ENCODE results near the gene CYLD.

CYLD gene

DNA sequence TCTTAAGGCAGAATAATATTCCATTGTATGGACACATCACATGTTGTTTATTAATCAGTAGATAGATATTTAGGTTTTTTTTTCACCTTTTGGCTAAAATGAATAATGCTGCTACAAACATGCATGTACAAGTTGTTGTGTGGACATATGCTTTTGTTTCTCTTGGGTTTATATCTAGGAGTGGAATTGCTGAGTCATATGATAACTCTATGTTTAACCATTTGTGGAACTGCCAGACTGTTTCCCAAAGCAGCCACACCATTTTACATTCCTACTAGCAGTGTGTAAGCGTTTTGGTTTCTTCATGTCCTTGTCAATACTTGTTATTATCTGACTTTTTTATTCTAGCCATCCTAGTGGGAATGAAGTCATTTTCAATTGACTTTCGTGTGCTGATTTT is 21.3 kb downstream of the CYLD start:
- H3K27ac ChIP-seq (ENCODE audit: low read length) = no peak overlapping the region
- no peaks in the 10 kb centered on the region for H3K9me3 ChIP-seq (ENCODE audit: control insufficient read depth in 2 of 2, low read length in 2 of 2)
- H3K4me1 ChIP-seq (ENCODE audit: control insufficient read depth, insufficient read depth, low read length) = no peaks in the 10 kb centered on the region
- peaks cover 0 to 4% of the 10 kb centered on the region in 2 donors for H3K36me3 ChIP-seq (ENCODE audit: control insufficient read depth in 2 of 2, insufficient read depth in 2 of 2, low read length in 2 of 2)
- no peak overlapping the region for H3K9ac ChIP-seq (ENCODE audit: low read length in 2 of 2)
- no peaks in the 10 kb centered on the region for H3K27me3 ChIP-seq (ENCODE audit: control insufficient read depth in 1 of 2, insufficient read depth in 2 of 2, low read length in 2 of 2)
- no peak overlapping the region for H3K4me3 ChIP-seq (ENCODE audit: low read length in 2 of 2)

DNA sequence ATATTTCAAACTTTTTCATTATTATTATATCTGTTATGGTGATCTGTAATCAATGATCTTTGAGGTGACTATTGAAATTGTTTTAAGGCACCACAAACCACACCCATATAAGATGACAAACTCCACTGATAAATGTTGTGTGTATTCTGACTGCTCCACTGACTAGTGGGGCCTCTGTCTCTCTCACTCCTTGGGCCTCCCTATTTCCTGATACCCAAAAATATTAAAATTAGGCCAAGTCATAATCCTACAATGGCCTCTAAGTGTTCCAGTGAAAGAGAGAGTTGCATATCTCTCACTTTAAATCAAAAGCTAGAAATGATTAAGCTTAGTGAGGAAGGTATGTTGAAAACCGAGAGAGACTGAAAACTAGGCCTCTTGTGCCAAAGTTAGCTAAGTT is 23.4 kb downstream of the CYLD start:
- Histone ChIP-seq H3K9me3 (ENCODE audit: control insufficient read depth in 2 of 2, low read length in 2 of 2) (no peaks in the 10 kb centered on the region), H3K4me1 (ENCODE audit: control insufficient read depth, insufficient read depth, low read length) (no peaks in the 10 kb centered on the region), H3K4me3 (ENCODE audit: low read length in 2 of 2) (no peak overlapping the region), H3K9ac (ENCODE audit: low read length in 2 of 2) (no peak overlapping the region), H3K36me3 (ENCODE audit: control insufficient read depth in 2 of 2, insufficient read depth in 2 of 2, low read length in 2 of 2) (peaks cover 0 to 4% of the 10 kb centered on the region in 2 donors), H3K27ac (ENCODE audit: low read length) (no peak overlapping the region), H3K27me3 (ENCODE audit: control insufficient read depth in 1 of 2, insufficient read depth in 2 of 2, low read length in 2 of 2) (no peaks in the 10 kb centered on the region)

DNA sequence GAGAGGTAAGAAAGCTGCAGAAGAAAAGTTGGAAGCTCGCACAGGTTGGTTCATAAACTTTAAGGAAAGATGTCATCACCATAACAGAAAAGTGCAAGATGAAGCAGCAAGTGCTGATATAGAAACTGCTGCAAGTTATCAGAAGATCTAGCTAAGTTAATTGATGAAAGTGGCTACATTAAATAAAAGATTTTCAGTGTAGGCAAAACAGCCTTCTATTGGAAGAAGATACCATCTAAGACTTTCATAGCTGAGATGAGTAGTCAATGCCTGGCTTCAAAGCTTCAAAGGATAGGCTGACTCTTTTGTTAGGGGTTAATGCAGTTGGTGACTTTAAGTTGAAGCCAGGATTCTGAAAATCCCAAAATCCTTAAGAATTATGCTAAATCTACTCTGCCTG is 24.0 kb downstream of the CYLD start:
- no peak overlapping the region for H3K4me3 ChIP-seq (ENCODE audit: low read length in 2 of 2)
- no peaks in the 10 kb centered on the region for H3K4me1 ChIP-seq (ENCODE audit: control insufficient read depth, insufficient read depth, low read length)
- H3K9ac ChIP-seq (ENCODE audit: low read length in 2 of 2) = no peak overlapping the region
- no peaks in the 10 kb centered on the region for H3K9me3 ChIP-seq (ENCODE audit: control insufficient read depth in 2 of 2, low read length in 2 of 2)
- H3K36me3 ChIP-seq (ENCODE audit: control insufficient read depth in 2 of 2, insufficient read depth in 2 of 2, low read length in 2 of 2) = peaks cover 0 to 4% of the 10 kb centered on the region in 2 donors
- H3K27me3 ChIP-seq (ENCODE audit: control insufficient read depth in 1 of 2, insufficient read depth in 2 of 2, low read length in 2 of 2) = no peaks in the 10 kb centered on the region
- H3K27ac ChIP-seq (ENCODE audit: low read length) = no peak overlapping the region

DNA sequence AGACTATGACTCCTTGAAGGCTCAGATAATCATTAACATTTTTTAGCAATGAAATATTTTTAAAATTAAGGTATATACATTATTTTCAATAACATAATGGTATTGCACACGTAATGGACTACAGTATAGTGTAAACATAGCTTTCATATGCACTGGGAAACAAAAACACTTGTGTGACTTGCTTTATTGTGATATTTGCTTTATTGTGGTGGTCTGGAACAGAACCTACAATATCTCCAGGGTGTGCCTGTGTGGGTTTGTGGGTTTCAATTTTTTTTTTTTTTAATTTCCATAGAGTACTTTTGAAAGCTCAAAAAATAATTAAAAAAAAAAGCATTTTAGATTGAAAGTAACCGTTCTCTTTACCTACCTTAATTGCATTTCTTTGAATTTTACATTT is 25.3 kb downstream of the CYLD start:
- Histone ChIP-seq H3K27ac (ENCODE audit: low read length) (no peak overlapping the region), H3K4me1 (ENCODE audit: control insufficient read depth, insufficient read depth, low read length) (no peaks in the 10 kb centered on the region), H3K4me3 (ENCODE audit: low read length in 2 of 2) (no peak overlapping the region), H3K9me3 (ENCODE audit: control insufficient read depth in 2 of 2, low read length in 2 of 2) (no peaks in the 10 kb centered on the region), H3K36me3 (ENCODE audit: control insufficient read depth in 2 of 2, insufficient read depth in 2 of 2, low read length in 2 of 2) (peaks cover 0 to 4% of the 10 kb centered on the region in 2 donors), H3K9ac (ENCODE audit: low read length in 2 of 2) (no peak overlapping the region), H3K27me3 (ENCODE audit: control insufficient read depth in 1 of 2, insufficient read depth in 2 of 2, low read length in 2 of 2) (no peaks in the 10 kb centered on the region)

DNA sequence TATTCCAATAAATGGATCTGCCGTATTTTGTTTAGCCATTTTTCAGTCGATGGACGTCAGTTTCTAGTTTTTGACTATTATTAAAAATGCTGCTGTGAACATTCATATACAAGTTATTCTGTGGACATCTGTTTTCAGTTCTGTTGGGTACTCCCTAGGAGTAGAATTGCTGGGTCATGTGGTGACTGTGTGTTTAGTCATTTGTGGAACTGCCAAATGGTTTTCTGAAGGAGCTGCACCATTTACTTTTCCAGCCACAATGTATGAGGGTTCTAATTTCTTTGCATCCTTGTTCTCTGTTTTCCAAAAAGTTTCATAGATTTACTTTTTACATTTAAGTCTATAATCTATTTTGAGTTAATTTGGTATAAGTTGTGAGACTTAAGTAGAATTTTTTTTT is 29.5 kb downstream of the CYLD start:
- Histone ChIP-seq H3K27ac (ENCODE audit: low read length) (no peak overlapping the region), H3K36me3 (ENCODE audit: control insufficient read depth in 2 of 2, insufficient read depth in 2 of 2, low read length in 2 of 2) (peaks cover 0 to 2% of the 10 kb centered on the region in 2 donors), H3K9me3 (ENCODE audit: control insufficient read depth in 2 of 2, low read length in 2 of 2) (no peaks in the 10 kb centered on the region), H3K4me3 (ENCODE audit: low read length in 2 of 2) (no peak overlapping the region), H3K4me1 (ENCODE audit: control insufficient read depth, insufficient read depth, low read length) (no peaks in the 10 kb centered on the region), H3K9ac (ENCODE audit: low read length in 2 of 2) (no peak overlapping the region), H3K27me3 (ENCODE audit: control insufficient read depth in 1 of 2, insufficient read depth in 2 of 2, low read length in 2 of 2) (no peaks in the 10 kb centered on the region)

DNA sequence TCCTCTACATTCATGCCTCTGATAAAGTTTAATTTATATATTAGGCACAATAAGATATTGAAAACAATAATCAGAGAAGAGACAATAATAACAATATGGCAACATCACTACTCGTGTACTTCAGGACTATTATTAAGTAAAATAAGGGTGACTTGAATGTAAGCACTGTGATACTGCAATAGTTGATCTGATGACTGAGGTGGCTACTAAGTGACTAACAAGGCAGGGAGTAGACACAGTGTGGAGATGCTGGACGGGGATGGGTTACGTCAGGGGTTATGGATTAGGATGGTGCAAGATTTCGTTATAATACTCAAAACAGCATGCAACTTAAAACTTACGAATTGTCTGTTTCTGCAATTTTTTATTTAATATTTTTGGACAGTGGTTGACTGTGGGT is 32.5 kb downstream of the CYLD start:
- H3K4me3 ChIP-seq (ENCODE audit: low read length in 2 of 2) = no peak overlapping the region
- H3K27ac ChIP-seq (ENCODE audit: low read length) = no peak overlapping the region
- no peak overlapping the region for H3K9ac ChIP-seq (ENCODE audit: low read length in 2 of 2)
- peaks cover 2 to 3% of the 10 kb centered on the region in 2 donors for H3K36me3 ChIP-seq (ENCODE audit: control insufficient read depth in 2 of 2, insufficient read depth in 2 of 2, low read length in 2 of 2)
- no peaks in the 10 kb centered on the region for H3K9me3 ChIP-seq (ENCODE audit: control insufficient read depth in 2 of 2, low read length in 2 of 2)
- no peaks in the 10 kb centered on the region for H3K27me3 ChIP-seq (ENCODE audit: control insufficient read depth in 1 of 2, insufficient read depth in 2 of 2, low read length in 2 of 2)
- no peaks in the 10 kb centered on the region for H3K4me1 ChIP-seq (ENCODE audit: control insufficient read depth, insufficient read depth, low read length)

DNA sequence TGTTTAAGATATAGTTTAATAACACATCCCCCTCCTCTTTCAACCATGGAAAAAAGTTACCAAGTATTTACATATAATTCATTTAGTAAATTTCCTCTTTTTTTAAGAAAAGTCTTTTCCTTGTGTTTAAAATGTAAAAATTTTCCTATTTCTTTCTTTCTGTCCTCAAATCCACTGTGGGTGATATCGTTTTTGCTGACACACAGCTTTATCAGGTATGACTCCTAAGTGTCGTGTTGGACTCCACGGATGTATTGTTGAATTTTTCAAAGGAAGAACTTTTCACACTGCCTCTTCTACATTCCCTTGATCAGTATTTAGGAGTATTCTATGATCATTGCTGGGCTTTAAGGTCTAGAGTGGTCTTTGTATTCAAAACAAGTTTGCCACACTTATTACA is 33.1 kb downstream of the CYLD start:
- H3K4me1 ChIP-seq (ENCODE audit: control insufficient read depth, insufficient read depth, low read length) = no peaks in the 10 kb centered on the region
- H3K27me3 ChIP-seq (ENCODE audit: control insufficient read depth in 1 of 2, insufficient read depth in 2 of 2, low read length in 2 of 2) = no peaks in the 10 kb centered on the region
- peaks cover 6 to 8% of the 10 kb centered on the region in 2 donors for H3K36me3 ChIP-seq (ENCODE audit: control insufficient read depth in 2 of 2, insufficient read depth in 2 of 2, low read length in 2 of 2)
- no peak overlapping the region for H3K27ac ChIP-seq (ENCODE audit: low read length)
- no peak overlapping the region for H3K4me3 ChIP-seq (ENCODE audit: low read length in 2 of 2)
- no peaks in the 10 kb centered on the region for H3K9me3 ChIP-seq (ENCODE audit: control insufficient read depth in 2 of 2, low read length in 2 of 2)
- no peak overlapping the region for H3K9ac ChIP-seq (ENCODE audit: low read length in 2 of 2)

DNA sequence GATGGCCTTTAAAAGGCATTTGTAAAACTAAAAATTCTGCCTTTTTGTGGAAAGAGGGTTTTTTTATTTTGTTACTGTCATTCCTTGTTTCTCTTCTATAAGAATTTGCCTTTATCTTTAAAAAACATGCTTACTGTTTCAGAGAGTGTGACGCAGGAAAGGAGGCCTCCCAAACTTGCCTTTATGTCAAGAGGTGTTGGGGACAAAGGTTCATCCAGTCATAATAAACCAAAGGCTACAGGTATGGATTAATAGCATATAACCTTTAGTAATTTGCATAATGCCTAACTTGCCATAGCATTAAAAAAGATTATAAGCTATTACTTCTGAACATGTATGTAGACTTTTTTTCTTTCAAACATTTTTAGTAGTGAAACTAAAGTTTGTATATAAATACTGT is 34.2 kb downstream of the CYLD start:
- Histone ChIP-seq H3K4me1 (ENCODE audit: control insufficient read depth, insufficient read depth, low read length) (no peaks in the 10 kb centered on the region), H3K9me3 (ENCODE audit: control insufficient read depth in 2 of 2, low read length in 2 of 2) (no peaks in the 10 kb centered on the region), H3K9ac (ENCODE audit: low read length in 2 of 2) (no peak overlapping the region), H3K27ac (ENCODE audit: low read length) (no peak overlapping the region), H3K4me3 (ENCODE audit: low read length in 2 of 2) (no peak overlapping the region), H3K27me3 (ENCODE audit: control insufficient read depth in 1 of 2, insufficient read depth in 2 of 2, low read length in 2 of 2) (no peaks in the 10 kb centered on the region), H3K36me3 (ENCODE audit: control insufficient read depth in 2 of 2, insufficient read depth in 2 of 2, low read length in 2 of 2) (peaks cover 6 to 14% of the 10 kb centered on the region in 2 donors)

DNA sequence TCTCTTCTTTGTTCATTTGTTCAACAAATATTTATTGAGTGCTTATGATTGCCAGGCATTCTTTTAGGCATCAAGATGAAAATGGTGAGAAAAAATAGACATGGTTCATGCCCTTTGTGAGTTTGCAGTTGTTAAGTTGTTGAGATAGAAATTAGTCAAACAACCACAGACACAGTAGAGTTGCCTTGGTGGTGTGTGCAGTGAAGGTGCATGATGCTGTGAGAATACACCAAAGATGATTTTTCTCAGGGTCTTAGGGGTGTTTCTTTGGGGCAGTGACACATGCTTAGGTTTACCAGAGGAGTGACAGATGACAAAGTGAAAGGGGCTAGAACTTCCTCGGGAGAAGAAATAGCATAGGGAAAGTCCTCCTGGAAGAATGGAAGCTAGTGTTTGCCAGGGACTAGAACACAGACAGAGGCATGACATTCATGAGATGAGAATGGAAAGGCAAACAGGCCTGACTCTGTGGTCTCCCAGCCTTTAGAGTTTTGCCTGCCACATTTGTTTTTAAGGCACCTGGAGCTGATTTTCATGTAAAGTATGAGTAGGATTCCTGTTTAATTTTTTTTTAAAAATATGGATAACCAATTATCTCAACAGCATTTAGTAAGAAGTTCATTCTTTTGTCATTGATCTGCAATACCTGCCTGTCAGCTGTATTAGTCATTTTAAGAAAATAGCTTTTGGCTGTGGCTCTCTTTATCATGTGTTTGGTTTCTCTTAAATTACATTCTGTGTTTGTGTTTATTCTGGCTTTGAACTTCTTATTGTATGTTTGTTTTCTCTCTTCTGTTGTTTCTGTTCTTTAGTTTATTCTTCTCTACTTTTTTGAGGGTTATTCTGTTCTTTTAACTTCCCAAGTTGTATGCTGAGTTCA is 36.6 kb downstream of the CYLD start:
- H3K4me1 ChIP-seq (ENCODE audit: control insufficient read depth, insufficient read depth, low read length) = no peaks in the 10 kb centered on the region
- no peaks in the 10 kb centered on the region for H3K27me3 ChIP-seq (ENCODE audit: control insufficient read depth in 1 of 2, insufficient read depth in 2 of 2, low read length in 2 of 2)
- no peak overlapping the region for H3K27ac ChIP-seq (ENCODE audit: low read length)
- no peaks in the 10 kb centered on the region for H3K9me3 ChIP-seq (ENCODE audit: control insufficient read depth in 2 of 2, low read length in 2 of 2)
- H3K4me3 ChIP-seq (ENCODE audit: low read length in 2 of 2) = no peak overlapping the region
- no peak overlapping the region for H3K9ac ChIP-seq (ENCODE audit: low read length in 2 of 2)
- peaks cover 14 to 32% of the 10 kb centered on the region in 2 donors for H3K36me3 ChIP-seq (ENCODE audit: control insufficient read depth in 2 of 2, insufficient read depth in 2 of 2, low read length in 2 of 2)

DNA sequence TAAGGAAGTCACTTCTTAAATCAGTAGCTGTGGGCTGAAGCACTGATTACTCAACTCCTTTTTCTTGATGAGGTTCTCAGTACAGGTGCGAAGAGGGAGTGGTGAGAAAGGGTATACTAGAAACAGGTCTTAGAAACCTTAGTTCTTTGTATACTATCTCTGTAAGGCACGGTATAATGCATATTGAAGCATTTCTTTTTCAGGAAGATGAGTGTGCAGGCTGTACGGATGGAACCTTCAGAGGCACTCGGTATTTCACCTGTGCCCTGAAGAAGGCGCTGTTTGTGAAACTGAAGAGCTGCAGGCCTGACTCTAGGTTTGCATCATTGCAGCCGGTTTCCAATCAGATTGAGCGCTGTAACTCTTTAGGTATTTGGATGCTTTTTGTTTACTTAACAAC is 39.2 kb downstream of the CYLD start:
- Histone ChIP-seq H3K4me3 (ENCODE audit: low read length in 2 of 2) (no peak overlapping the region), H3K9ac (ENCODE audit: low read length in 2 of 2) (no peak overlapping the region), H3K36me3 (ENCODE audit: control insufficient read depth in 2 of 2, insufficient read depth in 2 of 2, low read length in 2 of 2) (peaks cover 18 to 43% of the 10 kb centered on the region in 2 donors), H3K9me3 (ENCODE audit: control insufficient read depth in 2 of 2, low read length in 2 of 2) (no peaks in the 10 kb centered on the region), H3K4me1 (ENCODE audit: control insufficient read depth, insufficient read depth, low read length) (no peaks in the 10 kb centered on the region), H3K27ac (ENCODE audit: low read length) (no peak overlapping the region), H3K27me3 (ENCODE audit: control insufficient read depth in 1 of 2, insufficient read depth in 2 of 2, low read length in 2 of 2) (no peaks in the 10 kb centered on the region)

DNA sequence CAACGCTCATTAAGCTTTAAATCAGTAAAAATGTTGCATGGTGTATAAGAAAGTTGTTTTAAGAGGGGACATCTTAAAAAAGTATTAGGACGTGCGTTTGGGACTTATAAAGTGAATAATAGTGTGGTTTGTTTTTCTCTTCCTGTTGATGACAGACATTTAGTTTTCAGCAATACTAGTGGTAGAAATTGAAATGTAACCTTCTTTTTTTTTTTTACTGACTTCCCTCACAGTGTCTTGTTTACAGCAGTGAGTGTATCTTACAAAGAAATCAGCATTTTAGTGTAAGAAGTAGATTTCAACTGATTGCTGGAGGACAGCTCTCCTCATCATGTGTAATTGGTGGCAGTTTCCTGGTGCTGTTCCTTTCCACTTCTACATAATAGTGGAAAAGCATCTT is 39.6 kb downstream of the CYLD start:
- Histone ChIP-seq H3K4me3 (ENCODE audit: low read length in 2 of 2) (no peak overlapping the region), H3K9me3 (ENCODE audit: control insufficient read depth in 2 of 2, low read length in 2 of 2) (no peaks in the 10 kb centered on the region), H3K27me3 (ENCODE audit: control insufficient read depth in 1 of 2, insufficient read depth in 2 of 2, low read length in 2 of 2) (no peaks in the 10 kb centered on the region), H3K9ac (ENCODE audit: low read length in 2 of 2) (no peak overlapping the region), H3K4me1 (ENCODE audit: control insufficient read depth, insufficient read depth, low read length) (no peaks in the 10 kb centered on the region), H3K36me3 (ENCODE audit: control insufficient read depth in 2 of 2, insufficient read depth in 2 of 2, low read length in 2 of 2) (peaks cover 18 to 43% of the 10 kb centered on the region in 2 donors), H3K27ac (ENCODE audit: low read length) (no peak overlapping the region)

All from stomach smooth muscle (tissue), 2 donors.